ENCODE results near the gene FYN.

DNA sequence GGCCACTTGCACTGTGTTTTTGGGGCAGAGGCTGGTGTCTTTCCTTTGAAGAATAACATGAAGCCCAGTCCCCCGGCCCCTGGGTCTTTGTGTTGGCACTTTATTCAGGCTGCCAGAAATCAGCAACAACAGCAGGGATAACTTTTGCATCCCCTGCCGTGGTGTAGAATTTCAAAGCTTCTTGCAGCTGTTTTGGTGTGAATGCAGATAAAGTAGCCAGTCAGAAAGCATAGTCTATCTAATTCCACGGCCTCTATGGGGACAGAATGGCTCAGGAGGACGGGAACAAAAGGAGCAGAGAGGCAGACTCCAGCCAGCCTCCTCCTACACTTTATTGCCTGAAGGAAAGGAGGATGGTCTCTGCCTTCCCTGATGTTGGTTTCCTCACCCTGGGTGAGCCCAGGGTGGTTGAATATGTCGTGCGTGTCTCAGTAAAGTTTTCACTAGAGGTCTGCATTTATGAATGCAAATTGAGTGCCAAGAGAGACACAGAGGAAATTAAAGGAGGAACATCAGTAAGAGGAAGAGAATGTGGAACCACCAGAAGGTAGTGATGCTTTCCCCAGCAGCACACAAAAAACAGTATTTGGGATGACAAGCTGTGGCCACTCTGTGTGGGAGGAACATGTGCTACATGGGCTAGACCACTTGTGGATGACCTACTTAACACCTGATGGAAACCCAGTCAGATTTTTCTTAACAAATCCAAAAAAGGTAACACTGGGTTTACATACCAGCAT is 141.6 kb downstream of the FYN start:
- TF ChIP-seq, protein P1, sequence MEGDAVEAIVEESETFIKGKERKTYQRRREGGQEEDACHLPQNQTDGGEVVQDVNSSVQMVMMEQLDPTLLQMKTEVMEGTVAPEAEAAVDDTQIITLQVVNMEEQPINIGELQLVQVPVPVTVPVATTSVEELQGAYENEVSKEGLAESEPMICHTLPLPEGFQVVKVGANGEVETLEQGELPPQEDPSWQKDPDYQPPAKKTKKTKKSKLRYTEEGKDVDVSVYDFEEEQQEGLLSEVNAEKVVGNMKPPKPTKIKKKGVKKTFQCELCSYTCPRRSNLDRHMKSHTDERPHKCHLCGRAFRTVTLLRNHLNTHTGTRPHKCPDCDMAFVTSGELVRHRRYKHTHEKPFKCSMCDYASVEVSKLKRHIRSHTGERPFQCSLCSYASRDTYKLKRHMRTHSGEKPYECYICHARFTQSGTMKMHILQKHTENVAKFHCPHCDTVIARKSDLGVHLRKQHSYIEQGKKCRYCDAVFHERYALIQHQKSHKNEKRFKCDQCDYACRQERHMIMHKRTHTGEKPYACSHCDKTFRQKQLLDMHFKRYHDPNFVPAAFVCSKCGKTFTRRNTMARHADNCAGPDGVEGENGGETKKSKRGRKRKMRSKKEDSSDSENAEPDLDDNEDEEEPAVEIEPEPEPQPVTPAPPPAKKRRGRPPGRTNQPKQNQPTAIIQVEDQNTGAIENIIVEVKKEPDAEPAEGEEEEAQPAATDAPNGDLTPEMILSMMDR (IDR thresholded peaks at IDR 0.05; ENCODE audit: low read depth, low read length): no peak
- TF ChIP-seq MYC (IDR thresholded peaks at IDR 0.05; ENCODE audit: low read depth, low read length) (no peak), POLR2A (IDR thresholded peaks at IDR 0.05; ENCODE audit: extremely low read depth, insufficient read length) (no peak)
- TF ChIP-seq, protein P2, sequence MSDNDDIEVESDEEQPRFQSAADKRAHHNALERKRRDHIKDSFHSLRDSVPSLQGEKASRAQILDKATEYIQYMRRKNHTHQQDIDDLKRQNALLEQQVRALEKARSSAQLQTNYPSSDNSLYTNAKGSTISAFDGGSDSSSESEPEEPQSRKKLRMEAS (IDR thresholded peaks at IDR 0.05; ENCODE audit: low read depth, low read length): no peak
